ENCODE results near the gene GPHN. TPM values are rescaled to one million over a fixed set of nuclear protein-coding genes. Genes with fewer than 3 reads are reported as not detected.

GPHN gene
- total and polyA plus RNA-seq, 4 donors = 9.1 to 57.6 (median 33.9) TPM

- Histone ChIP-seq H3K4me3 (no peak overlapping the region), H3K9me3 (ENCODE audit: control insufficient read depth in 4 of 4, insufficient read depth in 3 of 4, low read length in 3 of 4) (peaks cover 0 to 6% (median 3%) of the 10 kb centered on the region in 4 donors), H3K4me1 (ENCODE audit: control insufficient read depth in 5 of 5, insufficient read depth in 5 of 5, low read length in 5 of 5) (no peaks in the 10 kb centered on the region), H3K27me3 (ENCODE audit: control insufficient read depth in 3 of 3, insufficient read depth in 3 of 3, low read length in 2 of 3) (no peaks in the 10 kb centered on the region), H3K9ac (ENCODE audit: insufficient read depth in 1 of 2, low read length in 2 of 2) (no peak overlapping the region), H3K27ac (ENCODE audit: low read depth in 1 of 2, low read length in 1 of 2) (no peak overlapping the region), H3K36me3 (ENCODE audit: control insufficient read depth in 4 of 4, insufficient read depth in 4 of 4, low read length in 4 of 4) (peaks cover 0 to 8% (median 6%) of the 10 kb centered on the region in 4 donors)
- no peak for ATAC-seq (ENCODE audit: insufficient read depth, low FRiP score)
- no peak for DNase-seq
- TF ChIP-seq CTCF (IDR thresholded peaks at IDR 0.05; ENCODE audit: control extremely low read depth, extremely low read depth) = no peak
- 28 to 54% methylated on average over 1 of the region's 1 CpG for whole genome bisulfite sequencing, 2 donors
Observed at GRCh38 chr14:67170660-67171059, 662.7 kb downstream of the GPHN start.

- 99% methylated on average over 5 of the region's 5 CpGs for WGBS, 2 donors
- Histone ChIP-seq H3K27ac (ENCODE audit: low read depth in 1 of 2, low read length in 1 of 2) (no peak overlapping the region), H3K36me3 (ENCODE audit: control insufficient read depth in 4 of 4, insufficient read depth in 4 of 4, low read length in 4 of 4) (peaks cover 0 to 8% (median 6%) of the 10 kb centered on the region in 4 donors), H3K4me3 (no peak overlapping the region), H3K4me1 (ENCODE audit: control insufficient read depth in 5 of 5, insufficient read depth in 5 of 5, low read length in 5 of 5) (no peaks in the 10 kb centered on the region), H3K9me3 (ENCODE audit: control insufficient read depth in 4 of 4, insufficient read depth in 3 of 4, low read length in 3 of 4) (peaks cover 0 to 6% (median 3%) of the 10 kb centered on the region in 4 donors), H3K9ac (ENCODE audit: insufficient read depth in 1 of 2, low read length in 2 of 2) (no peak overlapping the region), H3K27me3 (ENCODE audit: control insufficient read depth in 3 of 3, insufficient read depth in 3 of 3, low read length in 2 of 3) (no peaks in the 10 kb centered on the region)
- TF ChIP-seq CTCF (IDR thresholded peaks at IDR 0.05; ENCODE audit: control extremely low read depth, extremely low read depth) = no peak
- ATAC-seq (ENCODE audit: insufficient read depth, low FRiP score) = no peak
- DNase-seq = no peak
Observed at GRCh38 chr14:67172056-67172455, 664.1 kb downstream of the GPHN start.

GRCh38 chr14:67172520-67172919 lies 664.6 kb downstream of the GPHN start:
- Histone ChIP-seq H3K36me3 (ENCODE audit: control insufficient read depth in 4 of 4, insufficient read depth in 4 of 4, low read length in 4 of 4) (peaks cover 0 to 8% (median 6%) of the 10 kb centered on the region in 4 donors), H3K4me3 (no peak overlapping the region), H3K9me3 (ENCODE audit: control insufficient read depth in 4 of 4, insufficient read depth in 3 of 4, low read length in 3 of 4) (peaks cover 0 to 6% (median 3%) of the 10 kb centered on the region in 4 donors), H3K27ac (ENCODE audit: low read depth in 1 of 2, low read length in 1 of 2) (no peak overlapping the region), H3K9ac (ENCODE audit: insufficient read depth in 1 of 2, low read length in 2 of 2) (no peak overlapping the region), H3K27me3 (ENCODE audit: control insufficient read depth in 3 of 3, insufficient read depth in 3 of 3, low read length in 2 of 3) (no peaks in the 10 kb centered on the region), H3K4me1 (ENCODE audit: control insufficient read depth in 5 of 5, insufficient read depth in 5 of 5, low read length in 5 of 5) (no peaks in the 10 kb centered on the region)
- no peak for DNase-seq
- ATAC-seq (ENCODE audit: insufficient read depth, low FRiP score) = no peak
- 95 to 100% methylated on average over 1 of the region's 1 CpG for WGBS, 2 donors
- TF ChIP-seq CTCF (IDR thresholded peaks at IDR 0.05; ENCODE audit: control extremely low read depth, extremely low read depth) = no peak

- Histone ChIP-seq H3K27me3 (ENCODE audit: control insufficient read depth in 3 of 3, insufficient read depth in 3 of 3, low read length in 2 of 3) (no peaks in the 10 kb centered on the region), H3K4me3 (no peak overlapping the region), H3K4me1 (ENCODE audit: control insufficient read depth in 5 of 5, insufficient read depth in 5 of 5, low read length in 5 of 5) (no peaks in the 10 kb centered on the region), H3K9me3 (ENCODE audit: control insufficient read depth in 4 of 4, insufficient read depth in 3 of 4, low read length in 3 of 4) (peaks cover 1 to 11% (median 4%) of the 10 kb centered on the region in 4 donors), H3K27ac (ENCODE audit: low read depth in 1 of 2, low read length in 1 of 2) (no peak overlapping the region), H3K36me3 (ENCODE audit: control insufficient read depth in 4 of 4, insufficient read depth in 4 of 4, low read length in 4 of 4) (peaks cover 0 to 8% (median 6%) of the 10 kb centered on the region in 4 donors), H3K9ac (ENCODE audit: insufficient read depth in 1 of 2, low read length in 2 of 2) (no peak overlapping the region)
- 94 to 98% methylated on average over 2 of the region's 2 CpGs for WGBS, 2 donors
- no peak for TF ChIP-seq CTCF (IDR thresholded peaks at IDR 0.05; ENCODE audit: control extremely low read depth, extremely low read depth)
- ATAC-seq (ENCODE audit: insufficient read depth, low FRiP score) (no peak), DNase-seq (no peak)
Observed at GRCh38 chr14:67173719-67174118, 665.8 kb downstream of the GPHN start.

Data from lung (tissue), 12 donors.